ENCODE data around the gene RNU6-9. TPM values are rescaled to one million over a fixed set of nuclear protein-coding genes. Genes with fewer than 3 reads are reported as not detected.

Gene RNU6-9
- total RNA-seq, 1 experiment from 2014 or later, result not detected

DNA sequence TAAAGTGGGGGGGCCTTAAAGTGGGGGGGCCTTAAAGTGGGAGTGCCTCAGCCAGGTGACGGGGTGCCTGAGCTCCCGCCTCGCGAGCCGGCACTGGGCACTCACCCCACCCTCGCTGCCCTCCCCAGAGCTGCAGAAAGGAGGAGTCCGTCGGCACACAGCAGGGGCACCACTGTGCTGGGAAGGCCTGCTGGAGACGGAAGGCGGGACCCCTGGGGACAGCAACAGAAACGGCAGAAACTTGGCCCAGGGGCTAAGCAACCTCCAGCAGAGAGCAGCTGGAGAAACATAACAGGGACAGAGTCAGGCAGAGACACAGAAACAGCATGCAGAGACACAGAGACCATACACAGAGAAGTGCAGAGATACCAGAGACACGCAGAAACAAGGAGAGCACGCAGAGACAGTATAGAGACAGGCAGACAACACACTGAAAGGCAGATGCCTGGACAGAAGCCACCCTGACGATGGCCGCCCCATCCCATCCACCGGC lies 25.9 kb upstream of the RNU6-9 start:
- POLR2A ChIA-PET, result interaction anchor here (0.7 kb wide), 1 partner anchor 55 kb away, joined by 3 read pairs; no protein-coding TSS in a partner anchor

DNA sequence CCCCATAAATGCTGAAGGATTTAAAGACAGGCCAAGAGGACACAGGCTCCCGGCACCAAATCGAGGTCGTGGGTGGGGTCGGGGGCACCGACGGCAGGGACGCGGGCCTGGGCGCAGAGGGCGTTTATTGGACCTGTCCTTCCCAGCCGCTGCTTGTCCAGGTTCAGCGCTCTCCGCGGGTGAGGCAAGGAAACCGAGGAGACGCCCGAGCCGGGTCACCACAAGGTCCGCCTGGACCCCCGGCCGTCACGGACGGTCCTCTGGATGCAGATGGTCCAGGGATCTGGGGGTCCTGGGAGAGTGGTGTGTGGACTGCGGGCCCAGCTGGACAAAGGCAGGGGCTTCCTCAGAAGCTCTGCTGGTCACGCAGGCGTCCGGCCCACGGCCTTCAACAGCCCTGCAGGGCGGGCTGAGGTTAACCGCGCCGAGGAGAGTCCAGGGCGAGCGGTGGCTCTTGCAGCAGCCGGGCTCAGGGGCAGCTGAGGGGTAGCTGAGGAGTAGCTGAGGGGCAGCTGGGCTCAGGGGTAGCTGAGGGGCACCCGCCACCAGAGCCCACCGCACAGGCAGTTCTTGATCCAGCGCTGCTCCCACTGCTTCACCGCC lies 25.3 kb upstream of the RNU6-9 start:
- Mint-ChIP-seq H3K27me3 (ENCODE audit: low read depth) (peaks cover 5% of the 10 kb centered on the region; the same call in 1 of the 2 replicates), H3K4me3 (no peak overlapping the region), H3K9me3 (no peaks in the 10 kb centered on the region), H3K4me1 (peaks cover 5% of the 10 kb centered on the region), H3K27ac (peak overlapping the region; percentile 60; the same call in 1 of the 2 replicates), H3K36me3 (peaks cover 12% of the 10 kb centered on the region)
- POLR2A ChIA-PET, result interaction anchor here (0.7 kb wide), 1 partner anchor 54 kb away, joined by 3 read pairs; no protein-coding TSS in a partner anchor
- CTCF ChIA-PET, result interaction anchor here (1.0 to 2.6 kb wide), 2 partner anchors 11 to 123 kb away, joined by 3 to 11 read pairs; no protein-coding TSS in a partner anchor
- ATAC-seq (no peak), DNase-seq (ENCODE audit: low spot score) (no peak)
- no peak for TF ChIP-seq TEAD4 (CRISPR knock-in tag; IDR thresholded peaks at IDR 0.05)
- TF ChIP-seq JAZF1 (CRISPR knock-in tag; IDR thresholded peaks at IDR 0.05), result no peak
- no peak for TF ChIP-seq JUN (CRISPR knock-in tag; IDR thresholded peaks at IDR 0.05)
- TF ChIP-seq, protein P1, sequence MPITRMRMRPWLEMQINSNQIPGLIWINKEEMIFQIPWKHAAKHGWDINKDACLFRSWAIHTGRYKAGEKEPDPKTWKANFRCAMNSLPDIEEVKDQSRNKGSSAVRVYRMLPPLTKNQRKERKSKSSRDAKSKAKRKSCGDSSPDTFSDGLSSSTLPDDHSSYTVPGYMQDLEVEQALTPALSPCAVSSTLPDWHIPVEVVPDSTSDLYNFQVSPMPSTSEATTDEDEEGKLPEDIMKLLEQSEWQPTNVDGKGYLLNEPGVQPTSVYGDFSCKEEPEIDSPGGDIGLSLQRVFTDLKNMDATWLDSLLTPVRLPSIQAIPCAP (CRISPR knock-in tag; IDR thresholded peaks at IDR 0.05), result no peak
- TF ChIP-seq NFE2L1 (CRISPR knock-in tag; IDR thresholded peaks at IDR 0.05), result no peak

More for the DNA sequence above, 25.9 kb upstream of the RNU6-9 start:
- Mint-ChIP-seq H3K27me3 (ENCODE audit: low read depth) (peaks cover 5% of the 10 kb centered on the region; the same call in 1 of the 2 replicates), H3K4me1 (peaks cover 5% of the 10 kb centered on the region), H3K9me3 (no peaks in the 10 kb centered on the region), H3K4me3 (no peak overlapping the region), H3K36me3 (peaks cover 12% of the 10 kb centered on the region), H3K27ac (peak overlapping the region; percentile 60; the same call in 1 of the 2 replicates)
- CTCF ChIA-PET, result interaction anchor here (0.8 to 2.6 kb wide), 3 partner anchors 11 to 124 kb away, joined by 3 to 11 read pairs (median 4); no protein-coding TSS in a partner anchor
- no peak for DNase-seq (ENCODE audit: low spot score)
- no peak for ATAC-seq
- TF ChIP-seq SMAD4 (CRISPR knock-in tag; IDR thresholded peaks at IDR 0.05) (no peak), TCF7 (CRISPR knock-in tag; IDR thresholded peaks at IDR 0.05; ENCODE audit: low read depth) (no peak), FOXJ3 (CRISPR knock-in tag; IDR thresholded peaks at IDR 0.05; ENCODE audit: borderline replicate concordance) (no peak), ZNF423 (CRISPR knock-in tag; IDR thresholded peaks at IDR 0.05) (peak; percentile 85)

DNA sequence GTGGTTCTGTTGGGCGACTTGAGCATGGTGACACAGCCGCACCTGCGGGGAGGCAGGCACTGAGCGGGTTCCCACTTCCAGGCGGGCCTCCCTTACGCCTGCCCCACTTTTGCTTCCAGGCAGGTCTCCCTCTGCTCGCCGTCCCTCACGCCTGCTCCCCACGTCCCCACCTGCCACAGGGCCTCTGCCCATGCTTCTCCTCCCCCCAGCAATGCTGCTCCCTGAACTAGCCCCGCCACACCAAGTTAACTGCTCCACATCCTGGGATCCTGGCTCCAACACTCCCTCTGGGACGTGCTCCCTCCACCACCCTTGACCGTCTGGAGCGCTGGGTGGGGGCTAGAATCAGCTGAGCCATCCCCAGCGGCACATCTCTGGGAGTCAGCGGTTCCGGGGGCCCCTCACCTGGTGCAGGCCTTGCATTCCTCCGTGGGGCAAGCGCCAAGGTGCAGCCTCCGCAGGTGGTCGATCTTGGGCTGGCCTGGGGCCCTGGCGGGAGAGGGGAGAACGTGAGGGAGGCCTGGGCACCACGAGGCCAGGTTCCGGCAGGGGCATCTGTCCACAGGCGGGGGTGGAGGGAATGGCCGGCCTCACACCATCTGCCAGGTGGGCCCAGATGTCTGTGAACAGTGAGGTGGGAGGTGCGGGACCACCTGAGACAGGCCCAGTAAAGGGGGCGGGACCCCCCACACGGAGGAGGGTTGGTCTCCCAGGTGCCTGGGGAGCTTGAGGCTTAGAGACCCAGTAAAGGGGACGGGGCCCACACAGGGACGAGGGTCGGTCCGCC lies 24.6 kb upstream of the RNU6-9 start:
- CTCF ChIA-PET, result no interaction called here
- ATAC-seq (no peak), DNase-seq (ENCODE audit: low spot score) (no peak)
- Mint-ChIP-seq H3K27me3 (ENCODE audit: low read depth) (0 out of 2 replicates have a peak, but pooled peaks cover under 1% of the 10 kb centered on the region), H3K36me3 (peaks cover 12% of the 10 kb centered on the region), H3K9me3 (no peaks in the 10 kb centered on the region), H3K4me1 (peaks cover 5% of the 10 kb centered on the region), H3K4me3 (no peak overlapping the region), H3K27ac (no peak overlapping the region)
- POLR2A ChIA-PET, result no interaction called here
- TF ChIP-seq ZNF219 (CRISPR knock-in tag; IDR thresholded peaks at IDR 0.05; ENCODE audit: borderline replicate concordance) (no peak), TCF7 (CRISPR knock-in tag; IDR thresholded peaks at IDR 0.05; ENCODE audit: low read depth) (no peak), ZNF232 (CRISPR knock-in tag; IDR thresholded peaks at IDR 0.05) (no peak)
- TF ChIP-seq, protein P2, sequence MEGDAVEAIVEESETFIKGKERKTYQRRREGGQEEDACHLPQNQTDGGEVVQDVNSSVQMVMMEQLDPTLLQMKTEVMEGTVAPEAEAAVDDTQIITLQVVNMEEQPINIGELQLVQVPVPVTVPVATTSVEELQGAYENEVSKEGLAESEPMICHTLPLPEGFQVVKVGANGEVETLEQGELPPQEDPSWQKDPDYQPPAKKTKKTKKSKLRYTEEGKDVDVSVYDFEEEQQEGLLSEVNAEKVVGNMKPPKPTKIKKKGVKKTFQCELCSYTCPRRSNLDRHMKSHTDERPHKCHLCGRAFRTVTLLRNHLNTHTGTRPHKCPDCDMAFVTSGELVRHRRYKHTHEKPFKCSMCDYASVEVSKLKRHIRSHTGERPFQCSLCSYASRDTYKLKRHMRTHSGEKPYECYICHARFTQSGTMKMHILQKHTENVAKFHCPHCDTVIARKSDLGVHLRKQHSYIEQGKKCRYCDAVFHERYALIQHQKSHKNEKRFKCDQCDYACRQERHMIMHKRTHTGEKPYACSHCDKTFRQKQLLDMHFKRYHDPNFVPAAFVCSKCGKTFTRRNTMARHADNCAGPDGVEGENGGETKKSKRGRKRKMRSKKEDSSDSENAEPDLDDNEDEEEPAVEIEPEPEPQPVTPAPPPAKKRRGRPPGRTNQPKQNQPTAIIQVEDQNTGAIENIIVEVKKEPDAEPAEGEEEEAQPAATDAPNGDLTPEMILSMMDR (IDR thresholded peaks at IDR 0.05), result no peak
- TF ChIP-seq, protein P3, sequence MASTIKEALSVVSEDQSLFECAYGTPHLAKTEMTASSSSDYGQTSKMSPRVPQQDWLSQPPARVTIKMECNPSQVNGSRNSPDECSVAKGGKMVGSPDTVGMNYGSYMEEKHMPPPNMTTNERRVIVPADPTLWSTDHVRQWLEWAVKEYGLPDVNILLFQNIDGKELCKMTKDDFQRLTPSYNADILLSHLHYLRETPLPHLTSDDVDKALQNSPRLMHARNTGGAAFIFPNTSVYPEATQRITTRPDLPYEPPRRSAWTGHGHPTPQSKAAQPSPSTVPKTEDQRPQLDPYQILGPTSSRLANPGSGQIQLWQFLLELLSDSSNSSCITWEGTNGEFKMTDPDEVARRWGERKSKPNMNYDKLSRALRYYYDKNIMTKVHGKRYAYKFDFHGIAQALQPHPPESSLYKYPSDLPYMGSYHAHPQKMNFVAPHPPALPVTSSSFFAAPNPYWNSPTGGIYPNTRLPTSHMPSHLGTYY (CRISPR knock-in tag; IDR thresholded peaks at IDR 0.05), result no peak

Measured in WTC11 (cell line).